PFSK-1 (cell line): Measurements from ENCODE around the gene CEP120.

Experiments
- POLR2AphosphoS5 ChIP-seq: IDR thresholded peaks from 2 replicates; pipeline ENCODE4 v1.6.1; 2012; ENCODE audit warnings: low read depth, mild to moderate bottlenecking, control low read depth, low read length, moderate library complexity
- TAF1 ChIP-seq: IDR thresholded peaks from 2 replicates; pipeline ENCODE4 v1.6.1; 2012; ENCODE audit warnings: low read length, control low read depth, borderline replicate concordance; ENCODE audit not compliant: insufficient read depth
- TF ChIP-seq, protein P1 (sequence below), 2 experiments: IDR thresholded peaks; 2 replicates each; pipeline versions ENCODE4 v1.6.1 to v1.8.0; 2011 to 2012; ENCODE audit warnings: low read depth in 2 of 2, low read length in 2 of 2, control low read depth in 1 of 2, inconsistent platforms in 1 of 2, mild to moderate bottlenecking in 1 of 2, moderate library complexity in 1 of 2; ENCODE audit not compliant: insufficient read depth in 1 of 2

DNA sequence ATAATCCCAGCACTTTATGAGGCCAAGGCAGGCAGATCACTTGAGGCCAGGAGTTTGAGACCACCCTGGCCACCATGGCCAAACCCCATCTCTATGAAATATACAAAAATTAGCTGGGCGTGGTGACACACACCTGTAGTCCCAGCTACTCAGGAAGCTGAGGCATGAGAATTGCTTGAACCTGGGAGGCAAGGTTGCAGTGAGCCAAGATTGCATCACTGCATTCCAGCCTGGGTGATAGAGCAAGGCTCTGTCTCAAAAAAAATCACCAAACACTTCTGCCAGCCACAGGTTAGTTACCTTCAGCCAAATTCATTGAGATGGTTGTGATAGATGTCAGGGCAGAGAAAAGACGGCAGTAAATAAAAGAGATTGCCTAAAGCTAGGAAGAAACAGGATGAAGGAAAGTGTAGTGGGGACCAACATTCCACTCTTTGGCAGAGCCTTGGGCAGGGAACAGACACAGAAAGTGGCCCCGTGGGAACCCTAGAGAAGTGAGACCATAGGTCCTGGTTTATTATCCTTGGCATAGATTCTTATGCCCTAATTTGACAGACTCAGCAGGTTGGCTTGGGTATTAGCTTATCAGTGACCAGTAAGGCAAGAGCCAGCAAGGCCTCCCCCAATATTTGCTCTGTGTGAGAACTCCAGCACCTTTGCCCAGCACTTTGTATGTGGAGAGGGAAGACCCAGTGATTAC, 5.5 kb upstream of the CEP120 start:
- no peak for TF ChIP-seq POLR2AphosphoS5
- TF ChIP-seq, protein P1, sequence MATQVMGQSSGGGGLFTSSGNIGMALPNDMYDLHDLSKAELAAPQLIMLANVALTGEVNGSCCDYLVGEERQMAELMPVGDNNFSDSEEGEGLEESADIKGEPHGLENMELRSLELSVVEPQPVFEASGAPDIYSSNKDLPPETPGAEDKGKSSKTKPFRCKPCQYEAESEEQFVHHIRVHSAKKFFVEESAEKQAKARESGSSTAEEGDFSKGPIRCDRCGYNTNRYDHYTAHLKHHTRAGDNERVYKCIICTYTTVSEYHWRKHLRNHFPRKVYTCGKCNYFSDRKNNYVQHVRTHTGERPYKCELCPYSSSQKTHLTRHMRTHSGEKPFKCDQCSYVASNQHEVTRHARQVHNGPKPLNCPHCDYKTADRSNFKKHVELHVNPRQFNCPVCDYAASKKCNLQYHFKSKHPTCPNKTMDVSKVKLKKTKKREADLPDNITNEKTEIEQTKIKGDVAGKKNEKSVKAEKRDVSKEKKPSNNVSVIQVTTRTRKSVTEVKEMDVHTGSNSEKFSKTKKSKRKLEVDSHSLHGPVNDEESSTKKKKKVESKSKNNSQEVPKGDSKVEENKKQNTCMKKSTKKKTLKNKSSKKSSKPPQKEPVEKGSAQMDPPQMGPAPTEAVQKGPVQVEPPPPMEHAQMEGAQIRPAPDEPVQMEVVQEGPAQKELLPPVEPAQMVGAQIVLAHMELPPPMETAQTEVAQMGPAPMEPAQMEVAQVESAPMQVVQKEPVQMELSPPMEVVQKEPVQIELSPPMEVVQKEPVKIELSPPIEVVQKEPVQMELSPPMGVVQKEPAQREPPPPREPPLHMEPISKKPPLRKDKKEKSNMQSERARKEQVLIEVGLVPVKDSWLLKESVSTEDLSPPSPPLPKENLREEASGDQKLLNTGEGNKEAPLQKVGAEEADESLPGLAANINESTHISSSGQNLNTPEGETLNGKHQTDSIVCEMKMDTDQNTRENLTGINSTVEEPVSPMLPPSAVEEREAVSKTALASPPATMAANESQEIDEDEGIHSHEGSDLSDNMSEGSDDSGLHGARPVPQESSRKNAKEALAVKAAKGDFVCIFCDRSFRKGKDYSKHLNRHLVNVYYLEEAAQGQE (IDR thresholded peaks at IDR 0.05; ENCODE audit: insufficient read depth in 1 of 2, low read depth in 2 of 2, low read length in 2 of 2), result no peak
- no peak for TF ChIP-seq TAF1
